GM23248 (cell line): ENCODE data around the gene LANCL3. TPM values are rescaled to one million over a fixed set of nuclear protein-coding genes. Genes with fewer than 3 reads are reported as not detected.
"Not testable (repeated sequence)": the region's sequence is repeated elsewhere in the genome, so short reads cannot be mapped to it uniquely, and the experiment has no call there.

Source experiments
- DNase-seq: peaks from one replicate; pipeline ENCODE4 v3.0.0-alpha.2; 2015
- H2AFZ ChIP-seq: fragments of 200-600 bp; sonication (generic); 2 replicates; pipeline ENCODE4 v1.6.1; 2016; ENCODE audit warnings: antibody characterized with exemption
- H3F3A ChIP-seq: fragments of 200-600 bp; sonication (generic); 2 replicates; pipeline ENCODE4 v1.6.1; 2016; ENCODE audit warnings: mild to moderate bottlenecking, antibody characterized with exemption, mixed run types; ENCODE audit not compliant: insufficient read depth
- H3K27ac ChIP-seq: fragments of 200-600 bp; sonication (generic); 2 replicates; pipeline ENCODE4 v1.5.1; 2016; ENCODE audit warnings: mild to moderate bottlenecking
- H3K27me3 ChIP-seq: fragments of 200-600 bp; sonication (generic); replicated peaks from 2 replicates; pipeline ENCODE4 v1.6.1; 2016; ENCODE audit warnings: mild to moderate bottlenecking; ENCODE audit not compliant: insufficient read depth
- H3K36me3 ChIP-seq: fragments of 200-600 bp; sonication (generic); 2 replicates; pipeline ENCODE4 v1.6.1; 2016; ENCODE audit warnings: low read depth, mild to moderate bottlenecking
- H3K4me1 ChIP-seq: fragments of 200-600 bp; sonication (generic); 2 replicates; pipeline ENCODE4 v1.6.1; 2016; ENCODE audit warnings: mild to moderate bottlenecking; ENCODE audit not compliant: insufficient read depth
- H3K4me2 ChIP-seq: fragments of 200-600 bp; sonication (generic); one replicate; pipeline ENCODE4 v1.6.1; 2016; ENCODE audit warnings: mild to moderate bottlenecking; ENCODE audit not compliant: unreplicated experiment
- H3K4me3 ChIP-seq: fragments of 200-600 bp; sonication (generic); 2 replicates; pipeline ENCODE4 v1.5.1; 2016; ENCODE audit warnings: mild to moderate bottlenecking
- H3K79me2 ChIP-seq: fragments of 200-600 bp; sonication (generic); 2 replicates; pipeline ENCODE4 v1.6.1; 2016; ENCODE audit warnings: mild to moderate bottlenecking; ENCODE audit not compliant: insufficient read depth
- H3K9ac ChIP-seq: fragments of 200-600 bp; sonication (generic); 2 replicates; pipeline ENCODE4 v1.6.1; 2016; ENCODE audit warnings: mild to moderate bottlenecking
- H3K9me2 ChIP-seq: fragments of 200-600 bp; sonication (generic); 2 replicates; pipeline ENCODE4 v1.6.1; 2016; ENCODE audit warnings: mixed run types, mild to moderate bottlenecking, moderate library complexity; ENCODE audit not compliant: insufficient read depth
- H3K9me3 ChIP-seq: fragments of 200-600 bp; sonication (generic); one replicate; pipeline ENCODE4 v1.6.1; 2017; ENCODE audit warnings: low read depth
- H4K20me1 ChIP-seq: fragments of 200-600 bp; sonication (generic); 2 replicates; pipeline ENCODE4 v1.6.0; 2016; ENCODE audit not compliant: insufficient read depth
- EZH2 ChIP-seq: fragments of 200-600 bp; sonication (generic); IDR thresholded peaks from 2 replicates; pipeline ENCODE4 v1.6.1; 2018; ENCODE audit warnings: antibody characterized with exemption, mild to moderate bottlenecking; ENCODE audit not compliant: insufficient read depth, poor library complexity, severe bottlenecking
- EZH2phosphoT487 ChIP-seq: fragments of 200-600 bp; sonication (generic); IDR thresholded peaks from 2 replicates; pipeline ENCODE4 v1.6.1; 2018; ENCODE audit warnings: antibody characterized with exemption, moderate library complexity, mild to moderate bottlenecking, low read depth; ENCODE audit not compliant: insufficient read depth
- WGBS, 2 experiments: methylation state at CpG; one replicate each; pipeline ENCODE4 v1.1.6; 2015 to 2017; ENCODE audit warnings: low lambda C conversion rate in 2 of 2, low coverage in 1 of 2; ENCODE audit errors: missing lambda C conversion rate in 2 of 2; 5-methylcytosine and 5-hydroxymethylcytosine counted together
- in situ Hi-C: fragments of 300-500 bp; cut with MboI; formaldehyde crosslinking; loops from 2 replicates; pipeline ENCODE4 v1.15.0; 2020
- polyA plus RNA-seq: library from polyadenylated mRNA; unstranded; fragments of >200 nt; fragmentation: Nextera tagmentation; extraction: Ambion mirVana; gene quantifications from 2 replicates; pipeline ENCODE4 v1.2.1, GENCODE V29; 2016
- total RNA-seq: library from RNA; depleted of rRNA; stranded (reverse); fragments of >200 nt; shearing (Covaris generic); gene quantifications from 2 replicates; pipeline ENCODE4 v1.2.3, GENCODE V29; 2014

The LANCL3 gene
- total and polyA plus RNA-seq, 2 experiments from 2014 or later, result not detected

DNA sequence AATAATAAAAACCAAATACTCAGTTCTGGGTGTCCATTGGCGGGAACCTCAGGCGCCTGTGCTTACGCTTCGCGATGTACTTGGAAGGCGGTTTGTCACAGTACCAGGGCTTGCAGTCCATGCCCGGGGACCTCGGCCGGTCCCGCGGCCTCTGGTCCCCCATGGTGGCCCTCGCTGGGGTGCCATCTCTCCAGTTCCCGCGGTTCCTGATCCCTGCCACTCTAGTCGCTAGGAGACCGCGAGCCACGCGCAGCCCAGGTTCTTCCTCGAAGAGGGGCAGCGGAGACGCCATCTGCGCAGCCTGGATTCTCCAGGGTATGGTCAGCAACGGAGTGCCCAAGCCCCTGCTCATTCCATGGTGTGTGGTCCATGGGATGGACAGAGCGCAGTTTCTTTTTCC, 26.4 kb upstream of the LANCL3 start:
- no peaks in the 10 kb centered on the region for H3K27me3 ChIP-seq
- H3F3A ChIP-seq, result no peaks in the 10 kb centered on the region
- TF ChIP-seq EZH2 (no peak), EZH2phosphoT487 (no peak)
- H4K20me1 ChIP-seq, result no peaks in the 10 kb centered on the region
- no peaks in the 10 kb centered on the region for H3K36me3 ChIP-seq
- in situ Hi-C loops, result no loop called here
- WGBS, 2 experiments, result 73 to 83% methylated on average over 14 to 16 of the region's 25 CpGs
- no peaks in the 10 kb centered on the region for H3K4me1 ChIP-seq
- no peak overlapping the region for H2AFZ ChIP-seq
- no peak overlapping the region for H3K4me3 ChIP-seq
- no peak overlapping the region for H3K9ac ChIP-seq
- H3K9me3 ChIP-seq, result no peaks in the 10 kb centered on the region
- H3K4me2 ChIP-seq, result no peak overlapping the region
- no peaks in the 10 kb centered on the region for H3K79me2 ChIP-seq
- H3K27ac ChIP-seq, result no peak overlapping the region
- H3K9me2 ChIP-seq, result no peaks in the 10 kb centered on the region
- DNase-seq, result no peak

DNA sequence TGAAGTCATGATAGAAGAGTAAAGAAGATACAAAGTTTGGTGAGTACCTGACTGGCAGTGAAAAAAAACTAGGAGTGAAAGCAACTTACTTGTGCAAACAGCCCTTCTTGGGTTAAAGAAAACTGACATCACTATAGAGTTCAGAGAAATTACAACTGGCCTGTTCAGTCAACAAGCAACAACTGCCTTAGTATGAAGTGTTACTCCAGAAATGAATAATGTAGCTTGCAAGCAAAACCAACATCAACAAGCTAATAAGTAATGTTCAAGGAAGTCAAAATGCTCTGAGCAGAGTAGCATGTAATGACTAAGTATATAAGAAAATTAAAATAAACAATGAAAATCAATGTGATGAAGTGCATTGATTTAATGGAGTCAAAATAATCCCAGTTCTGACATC, 21.8 kb upstream of the LANCL3 start:
- DNase-seq, in situ Hi-C loops, H3K36me3 ChIP-seq: not testable (repeated sequence)

DNA sequence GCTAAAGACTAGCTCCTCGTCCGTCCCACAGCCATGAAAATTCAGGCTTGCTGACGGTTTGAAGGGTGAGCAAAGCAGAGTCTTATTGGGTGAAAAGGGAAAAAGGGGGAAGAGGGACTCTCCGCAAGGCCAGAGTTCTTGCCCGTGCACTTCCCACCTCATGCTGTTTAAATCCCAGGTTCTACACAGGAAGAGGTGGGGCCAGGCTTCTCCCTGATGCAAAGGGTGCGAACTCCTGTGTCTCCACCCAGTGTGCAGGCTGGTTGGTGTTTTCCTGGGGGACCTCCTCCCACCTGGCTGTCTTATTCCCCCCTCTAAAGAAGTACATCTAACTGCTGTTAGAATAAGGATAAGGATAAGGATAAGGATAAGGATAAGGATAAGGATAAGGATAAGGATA, 18.0 kb upstream of the LANCL3 start:
- Histone ChIP-seq H3F3A (no peaks in the 10 kb centered on the region), H4K20me1 (no peaks in the 10 kb centered on the region), H3K79me2 (no peaks in the 10 kb centered on the region), H3K4me3 (no peak overlapping the region), H3K4me2 (no peak overlapping the region), H3K27ac (no peak overlapping the region), H3K27me3 (no peaks in the 10 kb centered on the region), H3K9ac (no peak overlapping the region), H3K36me3 (no peaks in the 10 kb centered on the region), H2AFZ (no peak overlapping the region), H3K9me2 (no peaks in the 10 kb centered on the region), H3K4me1 (no peaks in the 10 kb centered on the region), H3K9me3 (no peaks in the 10 kb centered on the region)
- no peak for DNase-seq
- WGBS, 2 experiments, result 19 to 32% methylated on average over 5 to 6 of the region's 6 CpGs
- in situ Hi-C loops, result no loop called here
- TF ChIP-seq EZH2phosphoT487, result no peak
- TF ChIP-seq EZH2, result no peak

More for the DNA sequence above, 21.8 kb upstream of the LANCL3 start:
- not testable (repeated sequence) for H3K4me2 ChIP-seq, H3K27ac ChIP-seq, H3K9me3 ChIP-seq, H3K9ac ChIP-seq, H3K9me2 ChIP-seq, H3K79me2 ChIP-seq, H3K4me3 ChIP-seq, H3K27me3 ChIP-seq, H4K20me1 ChIP-seq, H3F3A ChIP-seq, H2AFZ ChIP-seq, H3K4me1 ChIP-seq

DNA sequence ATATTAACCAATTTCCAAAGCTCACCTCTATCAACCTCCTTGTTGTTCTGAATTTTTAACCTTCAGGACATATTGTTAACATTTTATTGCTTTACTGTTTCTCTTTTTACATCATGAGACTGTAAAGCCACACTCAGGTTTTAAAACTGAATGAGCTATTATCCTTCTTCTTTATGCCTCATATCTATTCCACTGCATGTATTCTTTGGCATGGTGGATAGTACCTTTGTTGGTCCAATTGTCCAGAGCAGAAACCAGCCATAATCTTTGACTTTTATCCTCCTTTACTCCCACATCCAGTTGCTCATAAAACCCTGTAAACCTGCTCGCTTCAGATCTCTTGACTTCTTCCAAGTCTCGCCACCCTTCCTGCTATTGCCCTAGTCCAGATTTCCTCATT, 6.2 kb upstream of the LANCL3 start:
- in situ Hi-C loops, H3K4me2 ChIP-seq, H4K20me1 ChIP-seq, DNase-seq, H3K9me3 ChIP-seq, H3K9ac ChIP-seq, H3F3A ChIP-seq, H3K4me1 ChIP-seq, H3K27ac ChIP-seq, H3K79me2 ChIP-seq, H3K4me3 ChIP-seq, H3K36me3 ChIP-seq, H3K9me2 ChIP-seq, H2AFZ ChIP-seq, H3K27me3 ChIP-seq: not testable (repeated sequence)
- 49 to 56% methylated on average over 2 of the region's 2 CpGs for WGBS, 2 experiments

DNA sequence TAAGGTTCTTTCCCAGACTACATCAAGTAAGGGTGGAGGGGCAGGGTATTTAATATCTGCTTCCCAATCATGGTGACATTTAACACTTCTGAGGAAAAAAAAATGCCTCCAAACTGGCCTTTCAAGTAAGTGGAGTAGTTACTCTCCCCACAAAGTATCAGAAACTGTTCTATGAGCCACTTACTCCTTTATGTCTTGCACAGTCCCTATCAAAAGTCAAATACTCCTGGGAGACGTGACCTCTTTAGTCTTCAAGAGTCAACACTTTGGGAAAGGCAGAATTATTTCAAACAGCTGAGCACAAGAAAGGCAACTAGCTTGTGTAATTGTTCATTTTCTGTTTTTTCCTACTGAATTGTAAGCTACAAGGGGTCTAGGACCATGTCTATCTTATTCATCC, 1.1 kb upstream of the LANCL3 start:
- H4K20me1 ChIP-seq, H3K4me1 ChIP-seq, in situ Hi-C loops: not testable (repeated sequence)

DNA sequence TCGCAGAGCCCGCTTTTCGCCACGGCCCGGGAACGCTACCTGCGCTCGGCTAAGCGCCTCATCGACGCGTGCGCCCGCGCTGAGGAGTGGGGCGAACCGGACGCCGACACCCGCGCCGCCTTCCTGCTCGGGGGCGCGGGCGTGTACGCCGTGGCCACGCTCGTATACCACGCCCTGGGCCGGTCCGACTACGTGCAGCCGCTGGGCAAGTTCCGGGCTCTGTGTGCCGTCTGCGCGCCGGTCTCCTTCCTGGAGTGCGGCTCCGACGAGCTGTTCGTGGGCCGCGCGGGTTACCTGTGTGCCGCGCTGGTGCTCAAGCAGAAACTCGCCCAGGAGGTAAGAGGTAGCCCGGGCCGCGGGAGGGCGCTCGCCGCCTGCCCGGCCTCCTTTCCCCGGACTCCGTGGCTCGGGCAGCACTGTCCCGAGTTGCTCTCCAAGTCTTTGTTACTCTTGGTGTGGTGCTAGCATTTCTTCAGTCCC, 687 bp downstream of the LANCL3 start:
- H3K79me2 ChIP-seq, H3K27me3 ChIP-seq, H3F3A ChIP-seq, DNase-seq, H3K9me3 ChIP-seq, H2AFZ ChIP-seq, H3K9ac ChIP-seq, H3K27ac ChIP-seq, H3K4me3 ChIP-seq, H3K9me2 ChIP-seq, H3K4me1 ChIP-seq, H4K20me1 ChIP-seq, in situ Hi-C loops, H3K4me2 ChIP-seq, H3K36me3 ChIP-seq: not testable (repeated sequence)
- WGBS, 2 experiments, result 4% methylated on average over 10 of the region's 61 CpGs; no CpG with 5 or more reads in 1 of the 2 experiments

More for the DNA sequence above, 1.1 kb upstream of the LANCL3 start:
- not testable (repeated sequence) for H3K9me2 ChIP-seq, H3K36me3 ChIP-seq, H3F3A ChIP-seq, H3K9me3 ChIP-seq, H3K9ac ChIP-seq, DNase-seq, H3K27ac ChIP-seq, H2AFZ ChIP-seq, H3K79me2 ChIP-seq, H3K4me2 ChIP-seq, H3K27me3 ChIP-seq, H3K4me3 ChIP-seq
- no CpG with 5 or more reads among the region's 1 CpG for WGBS, 2 experiments

DNA sequence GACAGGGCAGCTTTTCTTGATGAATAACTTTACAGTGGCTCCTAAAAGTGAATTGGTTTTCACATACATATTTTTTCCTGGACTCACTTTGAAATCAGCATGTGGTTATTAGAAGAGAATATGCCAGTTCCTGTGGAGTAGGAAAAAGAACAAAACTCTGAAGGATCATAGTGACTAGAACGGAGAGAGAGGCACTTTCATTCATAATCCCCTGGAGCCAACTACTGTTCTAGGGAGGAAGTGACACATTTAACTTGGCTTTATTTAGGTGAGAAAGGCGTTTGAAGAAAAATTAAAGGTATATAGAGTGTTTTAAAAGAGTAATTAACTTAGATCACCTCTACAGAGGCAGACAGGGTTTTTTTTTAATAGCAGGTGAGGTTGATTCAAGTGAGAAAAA, 1.7 kb downstream of the LANCL3 start:
- H3K36me3 ChIP-seq, H4K20me1 ChIP-seq, DNase-seq, H3K27me3 ChIP-seq, H3K4me2 ChIP-seq, H3K79me2 ChIP-seq, in situ Hi-C loops, H3K9me3 ChIP-seq, H3K9ac ChIP-seq, H3K9me2 ChIP-seq, H3F3A ChIP-seq, H3K27ac ChIP-seq, H3K4me3 ChIP-seq, H3K4me1 ChIP-seq, H2AFZ ChIP-seq: not testable (repeated sequence)
- WGBS, 2 experiments, result 0% methylated on average over 2 of the region's 2 CpGs
